ENCODE measurements around the gene FRMD5.
"Not testable (repeated sequence)": the region's sequence is repeated elsewhere in the genome, so short reads cannot be mapped to it uniquely, and the experiment has no call there.

FRMD5 gene

DNA sequence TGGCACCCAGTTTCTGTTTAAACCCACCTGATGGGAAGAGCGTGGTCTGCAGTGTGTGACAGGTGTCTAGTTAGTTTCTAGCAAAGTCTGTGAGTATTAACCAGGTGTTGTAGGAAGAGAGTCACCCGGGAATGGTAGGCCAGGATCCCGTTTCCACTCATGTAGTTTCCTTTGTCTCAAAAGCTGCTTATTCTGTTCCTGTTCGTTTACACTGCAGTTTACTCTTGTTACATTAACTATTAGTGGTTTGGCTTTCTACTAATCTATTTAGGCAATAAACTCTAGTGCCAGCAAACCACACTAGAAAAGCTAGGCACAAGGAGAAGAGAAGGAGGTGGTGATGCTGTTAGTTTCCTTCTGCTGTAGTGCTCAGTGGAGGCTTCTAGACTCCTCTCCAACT, 335.5 kb downstream of the FRMD5 start:
- no peak for DNase-seq (ENCODE audit: low read depth in 2 of 2, low spot score in 1 of 2)

DNA sequence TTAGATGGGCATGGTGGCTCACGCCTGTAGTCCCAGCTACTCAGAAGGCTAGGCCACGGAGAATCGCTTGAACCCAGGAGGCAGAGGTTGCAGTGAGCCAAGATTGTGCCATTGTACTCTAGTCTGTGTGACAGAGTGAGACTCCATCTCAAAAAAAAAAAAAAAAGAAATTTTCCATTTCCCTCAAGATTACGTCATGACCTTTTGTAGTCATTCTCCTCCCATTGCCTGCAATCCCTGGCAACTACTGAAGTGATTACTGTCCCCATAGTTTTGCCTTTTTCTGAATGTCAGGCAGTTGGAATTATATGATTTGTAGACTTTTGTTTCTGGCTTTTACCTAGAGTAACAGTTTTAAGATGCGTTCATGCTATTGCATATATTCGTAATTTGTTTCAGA, 340.3 kb downstream of the FRMD5 start:
- no peak for DNase-seq (ENCODE audit: low read depth in 2 of 2, low spot score in 1 of 2)

DNA sequence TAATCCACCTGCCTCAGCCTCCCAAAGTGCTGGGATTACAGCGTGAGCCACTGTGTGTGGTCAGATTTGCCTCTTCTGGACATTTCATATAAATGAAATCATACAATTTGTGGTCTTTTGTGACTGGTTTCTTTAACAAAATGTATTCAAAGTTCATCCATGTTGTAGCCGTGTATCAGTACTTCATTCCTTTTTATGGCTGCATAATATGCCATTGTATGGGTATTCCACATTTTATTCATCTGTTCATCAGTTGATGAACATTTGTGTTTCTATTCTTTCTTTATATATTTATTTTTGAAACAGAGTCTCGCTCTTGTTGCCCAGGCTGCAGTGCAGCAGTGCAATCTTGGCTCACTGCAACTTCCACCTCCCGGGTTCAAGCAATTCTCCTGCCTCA, 342.5 kb downstream of the FRMD5 start:
- no peak for DNase-seq (ENCODE audit: low read depth in 2 of 2, low spot score in 1 of 2)

DNA sequence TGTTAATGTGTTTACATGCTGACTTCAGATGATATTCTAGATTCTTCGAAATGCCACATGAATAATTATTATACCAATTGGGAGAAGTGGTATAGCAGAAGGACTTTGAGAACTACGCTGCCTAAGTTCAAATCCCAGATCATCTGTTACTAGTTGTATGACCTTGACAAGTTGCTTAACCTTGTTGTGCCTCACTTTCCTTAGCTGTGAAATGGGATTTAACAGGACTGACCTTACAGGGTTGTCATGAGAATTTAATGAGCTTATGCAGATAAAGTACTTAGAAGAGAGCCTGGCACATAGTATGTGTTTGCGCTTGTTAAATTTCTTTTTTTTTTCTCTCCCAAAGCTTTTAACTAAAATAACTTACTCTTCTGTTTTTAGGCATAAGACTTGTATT, 343.8 kb downstream of the FRMD5 start:
- DNase-seq (ENCODE audit: low read depth in 2 of 2, low spot score in 1 of 2), result no peak

DNA sequence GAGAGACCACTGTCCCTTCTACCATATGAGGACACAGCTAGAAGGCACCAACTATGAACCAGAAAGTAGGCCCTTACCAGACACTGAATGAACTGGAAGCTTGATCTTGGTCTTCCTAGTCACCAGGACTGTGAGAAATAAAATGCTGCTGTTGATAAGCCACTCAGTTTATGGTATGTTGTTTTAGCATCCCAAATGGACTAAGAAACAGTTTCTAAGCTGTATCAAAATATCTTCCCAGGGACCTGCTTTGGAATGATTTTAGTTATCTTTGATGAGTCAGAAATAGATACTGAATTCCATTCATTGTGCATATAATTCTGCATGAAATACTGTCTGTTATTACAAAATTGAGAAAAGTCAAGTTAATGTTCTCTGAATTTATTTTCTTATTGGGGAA, 349.6 kb downstream of the FRMD5 start:
- DNase-seq (ENCODE audit: low read depth in 2 of 2, low spot score in 1 of 2), result no peak

DNA sequence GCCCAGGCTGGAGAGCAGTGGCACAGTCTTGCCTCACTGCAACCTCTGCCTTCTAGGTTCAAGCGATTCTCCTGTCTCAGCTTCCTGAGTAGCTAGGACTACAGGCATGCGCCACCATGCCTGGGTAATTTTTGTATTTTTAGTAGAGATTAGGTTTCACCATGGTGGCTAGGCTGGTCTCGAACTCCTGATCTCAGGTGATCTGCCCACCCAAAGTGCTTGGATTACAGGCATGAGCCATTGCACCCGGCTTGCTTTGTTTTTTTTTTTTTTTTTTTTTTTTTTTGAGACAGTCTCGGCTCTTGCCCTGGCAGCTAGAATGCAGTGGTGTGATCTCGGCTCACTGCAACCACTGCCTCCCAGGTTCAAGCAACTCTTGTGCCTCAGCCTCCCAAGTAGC, 362.6 kb downstream of the FRMD5 start:
- not testable (repeated sequence) for DNase-seq (ENCODE audit: low read depth in 2 of 2, low spot score in 1 of 2)

DNA sequence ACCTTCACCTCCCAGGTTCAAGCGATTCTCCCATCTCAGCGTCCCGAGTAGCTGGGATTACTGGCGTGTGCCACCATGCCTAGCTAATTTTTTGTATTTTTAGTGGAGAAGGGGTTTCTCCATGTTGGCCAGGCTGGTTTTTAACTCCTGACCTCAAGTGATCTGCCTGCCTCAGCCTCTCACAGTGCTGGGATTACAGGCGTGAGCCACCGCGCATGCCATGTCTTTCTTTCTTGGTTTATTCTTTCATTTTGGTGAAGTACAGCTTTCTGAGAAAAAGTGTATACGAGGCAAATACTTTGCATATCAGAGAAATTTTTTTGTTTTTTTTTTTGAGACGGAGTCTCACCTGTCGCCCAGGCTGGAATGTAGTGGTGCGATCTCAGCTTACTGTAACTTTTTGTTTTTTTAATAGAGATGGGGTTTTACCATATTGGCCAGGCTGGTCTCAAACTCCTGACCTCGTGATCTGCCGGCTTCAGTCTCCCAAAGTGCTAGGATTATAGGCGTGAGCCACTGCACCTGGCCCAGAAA, 363.5 kb downstream of the FRMD5 start:
- DNase-seq (ENCODE audit: low read depth in 2 of 2, low spot score in 1 of 2), result not testable (repeated sequence)

DNA sequence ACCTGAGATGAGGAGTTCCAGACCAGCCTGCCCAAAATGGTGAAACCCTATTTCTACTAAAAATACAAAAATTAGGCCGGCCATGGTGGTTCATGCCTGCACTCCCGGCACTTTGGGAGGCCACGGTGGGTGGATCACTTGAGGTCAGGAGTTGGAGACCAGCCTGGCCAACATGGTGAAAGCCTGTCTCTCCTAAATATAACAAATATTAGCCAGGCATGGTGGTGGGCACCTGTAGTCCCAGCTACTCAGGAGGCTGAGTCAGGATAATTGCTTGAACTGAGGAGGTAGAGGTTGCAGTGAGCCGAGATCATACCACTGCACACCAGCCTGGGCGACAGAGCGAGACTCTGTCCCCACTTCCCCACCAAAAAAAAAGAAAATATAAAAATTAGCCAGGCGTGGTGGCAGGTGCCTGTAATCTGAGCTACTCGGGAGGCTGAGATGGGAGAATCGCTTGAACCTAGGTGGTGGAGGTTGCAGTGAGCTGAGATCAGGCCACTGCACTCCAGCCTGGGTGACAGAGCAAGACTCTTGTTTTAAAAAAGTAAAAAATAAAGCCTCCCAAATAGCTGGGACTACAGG, 364.3 kb downstream of the FRMD5 start:
- not testable (repeated sequence) for DNase-seq (ENCODE audit: low read depth in 2 of 2, low spot score in 1 of 2)

DNA sequence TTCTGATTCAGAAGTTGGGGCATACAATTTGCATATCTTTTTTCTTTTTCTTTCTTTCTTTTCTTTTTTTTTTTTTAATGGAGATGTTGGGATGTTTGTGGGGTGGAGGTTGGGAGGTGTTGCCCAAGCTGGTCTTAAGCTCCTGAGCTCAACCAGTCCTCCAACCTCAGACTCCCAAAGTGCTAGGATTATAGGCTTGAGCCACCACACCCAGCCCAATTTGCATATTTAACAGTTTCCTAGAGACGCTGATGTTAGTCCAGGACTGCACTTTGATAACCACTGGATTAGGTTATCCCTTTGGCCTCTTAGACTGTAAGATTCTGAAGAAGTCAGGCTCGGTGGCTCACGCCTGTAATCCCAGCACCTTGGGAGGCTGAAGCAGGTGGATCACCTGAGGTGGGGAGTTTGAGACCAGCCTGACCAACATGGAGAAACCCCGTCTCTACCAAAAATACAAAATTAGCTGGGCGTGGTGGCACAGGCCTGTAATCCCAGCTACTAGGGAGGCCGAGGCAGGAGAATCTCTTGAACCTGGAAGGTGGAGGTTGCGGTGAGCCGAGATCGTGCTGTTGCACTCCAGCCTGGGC, 365.0 kb downstream of the FRMD5 start:
- not testable (repeated sequence) for DNase-seq (ENCODE audit: low read depth in 2 of 2, low spot score in 1 of 2)

DNA sequence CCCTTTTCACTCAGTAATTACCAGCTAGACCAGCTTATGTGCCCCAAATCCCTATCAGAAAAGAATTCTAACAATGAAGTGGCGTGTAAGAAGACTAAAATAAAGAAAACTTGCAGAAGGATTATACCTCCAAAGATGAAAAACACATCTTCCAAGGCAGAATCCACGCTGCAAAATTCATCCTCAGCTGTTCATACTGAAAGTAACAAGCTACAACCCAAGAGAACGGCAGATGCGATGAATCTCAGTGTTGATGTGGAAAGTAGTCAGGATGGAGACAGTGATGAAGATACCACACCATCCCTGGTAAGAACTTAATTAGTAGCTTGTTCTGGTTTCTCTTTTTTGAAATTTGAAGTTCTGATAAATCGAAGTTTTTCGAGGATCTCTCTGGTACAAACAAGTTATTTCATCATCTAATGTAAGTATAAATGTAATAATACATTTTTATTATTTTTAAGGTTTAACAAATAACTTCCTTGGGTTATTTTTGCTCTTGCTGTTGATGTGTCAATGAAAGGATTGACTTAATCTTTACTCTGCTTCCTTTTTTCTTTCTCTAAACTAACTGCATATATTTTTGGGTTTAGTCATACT, 366.9 kb downstream of the FRMD5 start:
- no peak for DNase-seq (ENCODE audit: low read depth in 2 of 2, low spot score in 1 of 2)

DNA sequence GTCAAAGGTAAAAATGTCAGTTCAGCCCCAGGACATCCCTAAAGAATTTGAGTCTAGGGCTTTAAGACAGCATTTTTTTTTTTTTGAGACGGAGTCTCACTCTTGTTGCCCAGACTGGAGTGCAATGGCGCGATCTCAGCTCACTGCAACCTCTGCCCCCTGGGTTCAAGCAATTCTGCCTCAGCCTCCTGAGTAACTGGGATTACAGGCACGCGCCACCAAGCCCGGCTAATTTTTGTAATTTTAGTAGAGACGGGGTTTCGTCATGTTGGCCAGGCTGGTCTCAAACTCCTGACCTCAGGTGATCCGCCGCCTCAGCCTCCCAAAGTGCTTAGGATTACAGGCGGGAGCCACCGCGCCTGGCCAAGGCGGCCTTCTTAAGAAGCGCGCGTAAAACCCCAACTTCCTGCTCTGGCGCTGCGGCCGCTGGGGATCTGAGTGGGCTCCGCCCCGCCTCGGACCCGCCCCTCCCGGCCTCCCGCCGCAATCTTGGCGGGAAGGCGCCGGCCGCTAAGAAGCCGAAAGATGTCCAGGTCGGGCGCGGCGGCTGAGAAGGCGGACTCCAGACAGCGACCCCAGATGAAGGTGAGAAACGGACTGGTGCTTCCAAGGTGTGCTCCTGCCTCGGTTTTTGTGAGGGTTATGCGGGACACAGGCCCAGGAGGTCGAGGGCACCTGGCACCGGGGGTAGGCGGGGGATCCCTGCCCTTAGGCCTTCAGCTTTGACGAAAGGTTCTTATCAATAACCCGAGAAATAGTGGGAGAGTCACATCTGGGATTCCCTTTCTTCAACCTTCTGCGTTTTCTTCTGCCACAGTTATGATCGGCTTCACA, 368.3 kb downstream of the FRMD5 start, which contains the start of gene WDR76:
Gene WDR76 (plus strand): TSS at position 495 of the 834 bp plus-strand sequence. CDS start 31 bp downstream, at position 526.
- peak; percentile 28 to 50 for DNase-seq (ENCODE audit: low read depth in 2 of 2, low spot score in 1 of 2)

DNA sequence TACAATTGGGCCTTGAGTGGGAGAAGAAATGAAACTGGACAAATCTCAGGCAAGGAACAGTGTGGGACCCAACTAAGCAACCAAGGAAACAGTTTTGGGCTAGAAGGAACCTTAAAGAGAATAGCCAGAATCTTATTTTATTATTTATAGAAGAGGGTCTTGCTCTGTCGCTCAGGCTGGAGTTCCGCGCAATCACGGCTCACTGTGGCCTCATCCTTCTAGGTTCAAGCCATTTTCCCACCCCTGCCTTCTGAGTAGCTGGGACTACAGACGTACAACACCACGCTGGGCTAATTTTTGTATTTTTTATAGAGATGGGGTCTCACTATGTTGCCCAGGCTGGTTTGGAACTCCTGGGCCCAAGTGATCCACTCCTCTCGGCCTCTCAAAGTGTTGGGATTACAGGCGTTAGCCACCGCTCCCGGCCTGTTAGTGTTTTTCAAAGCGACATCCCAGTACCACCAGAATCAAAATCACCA, 369.0 kb downstream of the FRMD5 start:
- no peak for DNase-seq (ENCODE audit: low read depth in 2 of 2, low spot score in 1 of 2)

DNA sequence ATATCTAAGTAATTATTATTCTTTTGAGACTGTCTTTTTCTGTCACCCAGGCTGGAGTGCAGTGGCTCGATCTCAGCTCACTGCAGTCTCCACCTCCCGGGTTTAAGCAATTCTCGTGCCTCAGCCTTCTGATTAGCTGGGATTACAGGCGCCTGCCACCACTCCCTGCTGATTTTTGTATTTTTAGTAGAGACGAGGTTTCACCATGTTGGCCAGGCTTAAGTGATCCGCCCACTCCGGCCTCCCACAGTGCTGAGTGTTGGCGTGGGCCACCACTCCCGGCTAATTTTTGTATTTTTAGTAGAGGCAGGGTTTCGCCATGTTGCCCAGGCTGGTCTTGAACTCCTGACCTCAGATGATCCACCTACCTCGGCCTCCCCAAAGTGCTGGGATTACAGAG, 369.8 kb downstream of the FRMD5 start:
- not testable (repeated sequence) for DNase-seq (ENCODE audit: low read depth in 2 of 2, low spot score in 1 of 2)

DNA sequence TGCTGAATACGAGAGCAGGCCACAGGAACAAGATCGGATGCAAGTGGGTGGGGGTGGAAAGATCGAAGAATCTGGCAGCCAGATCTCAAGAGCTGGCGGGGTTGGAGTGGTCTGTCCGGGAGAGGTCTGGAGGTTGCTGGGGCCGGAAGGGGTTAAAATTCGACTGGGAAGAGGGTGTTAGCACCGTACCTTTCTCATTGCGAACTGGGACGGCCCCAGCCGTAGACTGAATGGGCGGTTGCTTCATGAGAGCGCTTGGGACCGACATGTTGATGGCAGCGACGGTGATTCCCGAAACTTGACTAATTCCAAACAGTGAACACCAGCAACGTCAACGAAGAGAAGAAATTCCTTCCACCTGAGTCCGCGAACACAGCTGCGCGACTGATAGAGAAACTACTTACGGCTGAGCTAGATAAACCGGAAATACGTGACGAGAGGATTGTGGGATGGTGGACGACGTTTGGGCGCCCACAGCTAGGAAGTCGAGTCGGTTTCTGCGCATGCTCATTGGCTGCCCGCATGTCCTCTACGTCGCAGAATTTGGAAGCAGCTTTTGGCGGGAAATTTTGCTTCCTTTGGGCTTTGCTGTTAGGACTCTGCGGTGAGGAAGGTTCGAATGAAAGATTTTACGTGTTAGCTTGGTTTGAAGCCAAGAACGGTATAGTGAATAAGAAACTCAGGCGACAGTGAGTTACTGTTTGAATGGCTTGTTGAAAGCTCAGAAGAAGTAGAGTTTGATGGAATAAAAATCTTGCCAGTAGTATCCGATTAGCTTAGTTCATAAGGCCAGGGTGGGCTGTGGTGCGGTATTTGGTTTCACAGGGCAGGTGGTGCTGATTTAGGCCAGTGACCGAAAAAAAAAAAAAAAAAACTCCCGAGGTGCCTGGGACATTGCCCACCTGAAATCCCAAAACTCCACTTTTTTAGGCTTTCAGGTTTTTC, 370.5 kb downstream of the FRMD5 start, which contains the start of gene MFAP1:
Gene MFAP1 (minus strand): TSS at position 389 of the 945 bp plus-strand sequence. CDS start 121 bp downstream, at position 268.
- peak; percentile 85 to 89 for DNase-seq (ENCODE audit: low read depth in 2 of 2, low spot score in 1 of 2)

DNA sequence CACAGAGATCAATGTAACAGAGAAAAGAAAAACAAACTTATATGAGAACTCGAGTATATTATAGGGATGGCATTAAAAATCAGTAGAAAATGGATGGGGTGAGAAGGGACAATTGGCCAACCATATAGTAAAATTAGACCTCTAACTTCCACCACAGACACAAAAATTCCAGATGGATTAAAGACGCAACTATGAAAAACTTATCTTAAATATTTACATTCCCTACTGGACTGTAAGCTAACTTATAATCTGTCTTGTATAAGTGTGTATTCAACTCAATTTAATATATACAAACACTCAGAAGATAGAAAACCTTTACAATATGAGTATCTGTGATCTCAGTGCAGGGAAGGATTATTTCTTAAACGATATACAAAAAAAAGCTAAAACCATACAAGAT, 373.6 kb downstream of the FRMD5 start:
- DNase-seq (ENCODE audit: low read depth in 2 of 2, low spot score in 1 of 2), result no peak
